ENCODE results near the gene NLGN1. TPM values are rescaled to one million over a fixed set of nuclear protein-coding genes. Genes with fewer than 3 reads are reported as not detected.

Gene NLGN1
- total and polyA plus RNA-seq, 9 of the 15 experiments (the other 6 are each of a cell fraction or from before 2014, with no cell fraction given), result under 0.01 to 0.01 TPM; not detected in 7

- POLR2A ChIA-PET, result no interaction called here
- TF ChIP-seq THAP7 (CRISPR knock-in tag; IDR thresholded peaks at IDR 0.05) (no peak), CHCHD3 (CRISPR knock-in tag; IDR thresholded peaks at IDR 0.05) (no peak), MCM7 (IDR thresholded peaks at IDR 0.05) (no peak), NR4A1 (CRISPR knock-in tag; IDR thresholded peaks at IDR 0.05) (no peak), NR4A1 (tag; IDR thresholded peaks at IDR 0.05) (no peak), XRCC3 (IDR thresholded peaks at IDR 0.05) (no peak), ZNF449 (CRISPR knock-in tag; IDR thresholded peaks at IDR 0.05) (no peak), CREB3 (tag; conservative IDR thresholded peaks at IDR 0.05; ENCODE audit: low read depth) (no peak), SAFB (IDR thresholded peaks at IDR 0.05; ENCODE audit: borderline replicate concordance, low read depth, low read length) (no peak), NR1H2 (CRISPR knock-in tag; IDR thresholded peaks at IDR 0.05) (no peak), ZNF75A (CRISPR knock-in tag; IDR thresholded peaks at IDR 0.05) (no peak), E2F1 (CRISPR knock-in tag; IDR thresholded peaks at IDR 0.05) (no peak), DEAF1 (CRISPR knock-in tag; IDR thresholded peaks at IDR 0.05) (no peak), TARDBP (IDR thresholded peaks at IDR 0.05) (no peak), ZBTB8A (IDR thresholded peaks at IDR 0.05; ENCODE audit: partially characterized antibody) (no peak), VEZF1 (CRISPR knock-in tag; IDR thresholded peaks at IDR 0.05) (no peak), FOS (IDR thresholded peaks at IDR 0.05; ENCODE audit: extremely low read depth, insufficient read length) (no peak), TCF3 (CRISPR knock-in tag; IDR thresholded peaks at IDR 0.05) (no peak)
Measured at GRCh38 chr3:174028673-174029072, 631.1 kb downstream of the NLGN1 start.

More at GRCh38 chr3:174028673-174029072, 631.1 kb downstream of the NLGN1 start:
- DNase-seq (ENCODE audit: extremely low read depth in 1 of 4, low spot score in 3 of 4) (no peak), FAIRE-seq (no peak), ATAC-seq (no peak)
- Histone ChIP-seq H3K36me3 (ENCODE audit: control insufficient read depth, insufficient read depth, low read length) (no peaks in the 10 kb centered on the region), H4K20me1 (replicated peaks; ENCODE audit: control insufficient read depth, insufficient read depth, low read length) (no peaks in the 10 kb centered on the region), H3K27ac (ENCODE audit: extremely low read depth, low read depth, low read length) (no peak overlapping the region), H3K9me3 (replicated peaks; ENCODE audit: control insufficient read depth, insufficient read depth, low read depth, low read length) (no peaks in the 10 kb centered on the region), H3K4me1 (replicated peaks in 1 of 2; ENCODE audit: control insufficient read depth in 2 of 2, insufficient read depth in 2 of 2, low read length in 2 of 2) (no peaks in the 10 kb centered on the region), H3K9ac (ENCODE audit: insufficient read depth in 1 of 2, low read depth in 2 of 2, low read length in 2 of 2) (no peak overlapping the region), H3K9me1 (ENCODE audit: control insufficient read depth, insufficient read depth, low read length) (no peaks in the 10 kb centered on the region), H3K27me3 (ENCODE audit: control insufficient read depth in 2 of 2, insufficient read depth in 2 of 2, low read length in 2 of 2) (no peaks in the 10 kb centered on the region), H3K79me2 (ENCODE audit: control insufficient read depth, insufficient read depth, low read length) (no peaks in the 10 kb centered on the region), H2AFZ (ENCODE audit: low read depth, low read length) (no peak overlapping the region), H3K4me3 (no peak overlapping the region), H3K4me2 (ENCODE audit: insufficient read depth, low read length) (no peak overlapping the region)
- intact Hi-C loops (cut with micrococcal nuclease) (no loop called here), in situ Hi-C loops (cut with MboI) (no loop called here)
- 0% methylated on average over 2 of the region's 2 CpGs for WGBS (ENCODE audit: insufficient coverage, low coverage, missing lambda C conversion rate)
- CTCF ChIA-PET (ENCODE audit: low intra/inter-chr PET ratio), result no interaction called here
- no TSS peak for BruUV-seq (replicated peaks)
